ENCODE results near the gene EIPR1. TPM values are rescaled to one million over a fixed set of nuclear protein-coding genes. Genes with fewer than 3 reads are reported as not detected.

The EIPR1 gene
- total RNA-seq, 2 donors from 2014 or later = 34.5 to 35.1 TPM

GRCh38 chr2:3280683-3281520, 96.7 kb downstream of the EIPR1 start:
- Mint-ChIP-seq H3K36me3 (ENCODE audit: insufficient read depth in 2 of 2) (peaks cover 9 to 13% of the 10 kb centered on the region in 2 donors), H3K27ac (no peak overlapping the region), H3K4me3 (no peak overlapping the region), H3K4me1 (ENCODE audit: low read depth) (peaks cover 15% of the 10 kb centered on the region), H3K27me3 (ENCODE audit: low read depth) (no peaks in the 10 kb centered on the region), H3K9me3 (peaks cover 2 to 5% of the 10 kb centered on the region in 2 donors)
- DNase-seq (no peak), ATAC-seq (replicated peaks in 1 of 2) (no peak)

- DNase-seq (no peak), ATAC-seq (replicated peaks in 1 of 2) (no peak)
- H3K36me3 Mint-ChIP-seq (ENCODE audit: insufficient read depth in 2 of 2) = peaks cover 9 to 20% of the 10 kb centered on the region in 2 donors
- H3K27ac Mint-ChIP-seq = no peak overlapping the region
- no peak overlapping the region for H3K4me3 Mint-ChIP-seq
- no peaks in the 10 kb centered on the region for H3K27me3 Mint-ChIP-seq (ENCODE audit: low read depth)
- H3K4me1 Mint-ChIP-seq (ENCODE audit: low read depth) = peaks cover 15% of the 10 kb centered on the region
- peaks cover 2 to 5% of the 10 kb centered on the region in 2 donors for H3K9me3 Mint-ChIP-seq
These were observed 97.4 kb downstream of the EIPR1 start for GRCh38 chr2:3280197-3280596.

GRCh38 chr2:3279236-3279960, 98.2 kb downstream of the EIPR1 start:
- Mint-ChIP-seq H3K36me3 (ENCODE audit: insufficient read depth in 2 of 2) (peaks cover 13 to 28% of the 10 kb centered on the region in 2 donors), H3K9me3 (peaks cover 4 to 8% of the 10 kb centered on the region in 2 donors), H3K4me1 (ENCODE audit: low read depth) (peaks cover 15% of the 10 kb centered on the region), H3K27ac (peak overlapping the region; percentile 5), H3K4me3 (no peak overlapping the region), H3K27me3 (ENCODE audit: low read depth) (no peaks in the 10 kb centered on the region)
- DNase-seq (no peak), ATAC-seq (replicated peaks in 1 of 2) (no peak)

DNA sequence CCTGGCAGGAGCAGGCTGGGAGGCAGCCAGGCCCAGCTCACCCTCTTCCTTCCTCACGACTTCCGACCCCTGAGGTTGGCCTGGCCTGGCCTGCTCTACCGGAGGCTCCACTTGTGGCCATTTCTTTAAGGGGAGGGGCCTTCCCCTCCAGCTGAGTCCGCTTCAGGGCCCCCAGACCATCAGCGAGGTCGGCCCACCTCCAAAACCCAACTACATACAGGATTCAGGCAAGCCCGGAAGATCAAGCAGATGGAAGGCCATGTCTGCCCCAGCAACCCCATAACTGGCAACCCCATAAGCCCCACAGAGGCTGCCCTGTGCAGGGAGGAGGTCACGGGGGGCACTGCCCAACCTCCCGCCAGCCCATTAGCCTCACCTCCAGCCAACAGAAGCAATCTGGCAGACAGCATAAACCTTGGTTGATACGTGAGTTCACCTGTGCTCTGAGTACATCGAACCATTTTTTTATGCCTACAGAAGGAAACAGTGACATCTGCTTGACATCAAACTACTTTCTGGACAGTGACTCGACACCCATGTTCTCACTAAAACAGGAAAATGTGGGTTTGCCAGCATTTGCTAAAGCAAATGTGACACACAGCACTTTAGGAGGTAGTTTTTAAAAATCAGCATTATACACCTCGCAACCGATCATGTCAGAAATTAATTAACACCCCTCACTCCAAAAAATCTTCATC, 98.9 kb downstream of the EIPR1 start:
- Mint-ChIP-seq H3K27ac (peak overlapping the region; percentile 5), H3K27me3 (ENCODE audit: low read depth) (no peaks in the 10 kb centered on the region), H3K9me3 (peaks cover 8 to 11% of the 10 kb centered on the region in 2 donors), H3K4me3 (no peak overlapping the region), H3K36me3 (ENCODE audit: insufficient read depth in 2 of 2) (peaks cover 18 to 33% of the 10 kb centered on the region in 2 donors), H3K4me1 (ENCODE audit: low read depth) (peaks cover 15% of the 10 kb centered on the region)
- ATAC-seq (replicated peaks in 1 of 2) = peak; percentile 56 to 73
- DNase-seq = peak in 1 of 2 donors; percentile 3

DNA sequence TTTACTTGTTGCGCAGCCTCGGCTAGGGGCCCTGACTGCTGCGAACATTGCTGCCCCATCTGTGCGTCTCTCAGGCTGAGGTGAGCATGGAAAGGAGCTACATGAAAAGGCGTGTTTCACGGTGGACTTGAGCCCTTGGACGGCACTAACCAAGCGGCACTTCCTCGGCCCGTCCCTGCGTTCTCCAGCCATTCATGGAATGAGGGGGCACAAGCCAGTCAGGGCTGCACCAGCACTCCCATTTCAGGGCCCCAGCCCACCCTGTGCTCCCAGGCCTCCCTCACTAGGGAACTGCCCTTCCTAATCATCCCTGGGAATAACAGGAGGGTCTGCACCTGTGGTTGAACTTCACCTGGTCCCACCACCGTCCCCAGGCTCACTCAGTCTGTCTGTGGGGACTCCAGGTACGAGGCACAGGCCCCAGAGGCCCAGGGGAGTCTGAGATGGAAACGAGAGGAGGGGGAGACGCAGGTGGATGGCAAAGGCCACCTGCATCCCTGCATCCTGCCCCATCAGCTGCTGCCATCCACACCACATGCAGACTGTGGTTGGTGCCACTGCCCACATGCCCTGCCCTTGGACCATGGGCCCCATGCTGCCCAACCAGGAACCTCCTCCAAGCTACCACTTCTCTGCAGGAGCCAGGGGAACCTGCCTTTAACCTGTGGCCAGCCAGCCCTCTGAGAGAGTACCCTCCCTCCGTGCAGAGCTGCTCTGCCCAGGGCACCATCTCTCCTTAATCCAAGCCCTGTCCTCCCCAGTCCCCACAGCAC, 99.7 kb downstream of the EIPR1 start:
- Mint-ChIP-seq H3K4me1 (ENCODE audit: low read depth) (peaks cover 15% of the 10 kb centered on the region), H3K36me3 (ENCODE audit: insufficient read depth in 2 of 2) (peaks cover 20 to 34% of the 10 kb centered on the region in 2 donors), H3K27ac (no peak overlapping the region), H3K27me3 (ENCODE audit: low read depth) (no peaks in the 10 kb centered on the region), H3K9me3 (peaks cover 8 to 11% of the 10 kb centered on the region in 2 donors), H3K4me3 (no peak overlapping the region)
- DNase-seq (no peak), ATAC-seq (replicated peaks in 1 of 2) (no peak)

DNA sequence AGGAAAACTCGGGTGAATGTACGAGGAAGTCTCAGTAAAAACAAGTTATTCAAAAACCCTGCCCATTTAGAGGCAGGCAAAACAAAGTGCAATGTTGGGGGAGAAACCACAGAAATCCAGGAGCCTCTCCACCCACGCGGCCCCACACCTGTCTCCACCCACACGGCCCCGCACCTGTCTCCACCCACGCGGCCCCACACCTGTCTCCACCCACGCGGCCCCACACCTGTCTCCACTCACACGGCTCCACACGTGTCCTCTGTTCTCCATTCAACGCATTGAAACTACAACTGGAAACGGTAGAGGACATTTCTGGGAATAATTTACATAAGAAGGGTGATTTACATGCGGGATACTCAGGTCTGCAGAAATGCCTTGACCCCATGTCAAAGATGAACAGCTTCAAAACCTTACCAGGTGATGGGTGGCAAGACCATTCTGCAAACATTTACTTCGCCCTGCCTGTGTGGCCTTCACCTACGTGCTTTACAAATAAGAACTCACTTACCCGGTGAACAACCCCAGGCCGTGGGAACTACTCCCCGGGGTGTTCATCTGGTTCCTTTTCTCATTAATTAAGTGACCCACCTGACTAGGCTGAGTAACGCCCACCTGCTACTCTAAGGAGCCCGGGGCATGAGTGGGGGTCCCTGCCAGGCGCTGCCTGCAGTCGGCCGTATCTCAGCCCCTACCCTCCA, 100.4 kb downstream of the EIPR1 start:
- ATAC-seq (replicated peaks in 1 of 2) = no peak
- peaks cover 23% of the 10 kb centered on the region for H3K4me1 Mint-ChIP-seq (ENCODE audit: low read depth)
- H3K4me3 Mint-ChIP-seq = no peak overlapping the region
- peaks cover 23 to 36% of the 10 kb centered on the region in 2 donors for H3K36me3 Mint-ChIP-seq (ENCODE audit: insufficient read depth in 2 of 2)
- H3K9me3 Mint-ChIP-seq = peaks cover 11 to 12% of the 10 kb centered on the region in 2 donors
- DNase-seq = no peak
- no peak overlapping the region for H3K27ac Mint-ChIP-seq
- H3K27me3 Mint-ChIP-seq (ENCODE audit: low read depth) = no peaks in the 10 kb centered on the region

DNA sequence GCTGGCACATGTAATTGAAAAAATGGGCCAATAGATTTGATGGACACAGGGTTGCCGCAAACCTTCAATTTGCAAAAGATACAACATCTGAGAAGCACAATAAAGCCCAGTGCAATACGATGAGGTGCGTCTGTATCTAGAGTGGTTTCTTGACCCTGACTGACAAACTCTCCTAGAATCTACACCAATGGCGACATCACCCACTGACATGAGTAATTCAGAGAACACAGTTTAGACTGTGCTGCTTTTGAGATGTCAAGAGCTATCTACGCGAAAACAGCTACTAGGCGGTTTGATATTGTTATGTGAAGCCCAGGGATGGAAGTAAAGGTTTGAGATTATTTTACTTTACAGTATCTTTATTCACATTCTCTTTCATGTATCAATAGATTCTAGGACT, 104.9 kb downstream of the EIPR1 start:
- Mint-ChIP-seq H3K27me3 (ENCODE audit: low read depth) (no peaks in the 10 kb centered on the region), H3K36me3 (ENCODE audit: insufficient read depth in 2 of 2) (peaks cover 24 to 36% of the 10 kb centered on the region in 2 donors), H3K4me1 (ENCODE audit: low read depth) (peaks cover 9% of the 10 kb centered on the region), H3K4me3 (no peak overlapping the region), H3K9me3 (peaks cover 12 to 15% of the 10 kb centered on the region in 2 donors), H3K27ac (no peak overlapping the region)
- ATAC-seq (replicated peaks in 1 of 2) (peak in 1 of 2 donors; percentile 76), DNase-seq (no peak)

DNA sequence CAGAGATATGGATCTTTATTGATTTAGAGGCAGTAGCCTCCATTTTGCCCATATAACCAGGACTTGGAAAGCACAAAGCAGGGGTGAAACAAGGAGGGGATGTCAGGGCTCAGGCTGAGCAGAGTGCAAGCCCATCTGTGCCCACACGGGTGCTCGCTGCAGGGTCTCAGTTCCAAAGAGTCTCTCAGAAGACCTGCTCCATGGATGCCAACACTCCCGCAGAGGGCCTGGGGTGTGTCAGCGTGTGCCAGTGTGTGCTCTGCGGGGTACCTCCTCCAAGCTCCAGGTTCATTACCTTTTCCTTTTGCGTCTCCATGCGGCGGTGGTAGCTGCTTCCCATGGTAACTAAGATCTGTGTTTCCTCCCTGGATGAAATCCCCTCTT, 107.5 kb downstream of the EIPR1 start:
- no peak for ATAC-seq (replicated peaks in 1 of 2)
- H3K27me3 Mint-ChIP-seq (ENCODE audit: low read depth) = no peaks in the 10 kb centered on the region
- peaks cover 9% of the 10 kb centered on the region for H3K4me1 Mint-ChIP-seq (ENCODE audit: low read depth)
- peaks cover 17 to 21% of the 10 kb centered on the region in 2 donors for H3K36me3 Mint-ChIP-seq (ENCODE audit: insufficient read depth in 2 of 2)
- no peak for DNase-seq
- no peak overlapping the region for H3K27ac Mint-ChIP-seq
- peaks cover 6 to 13% of the 10 kb centered on the region in 2 donors for H3K9me3 Mint-ChIP-seq
- H3K4me3 Mint-ChIP-seq = no peak overlapping the region

DNA sequence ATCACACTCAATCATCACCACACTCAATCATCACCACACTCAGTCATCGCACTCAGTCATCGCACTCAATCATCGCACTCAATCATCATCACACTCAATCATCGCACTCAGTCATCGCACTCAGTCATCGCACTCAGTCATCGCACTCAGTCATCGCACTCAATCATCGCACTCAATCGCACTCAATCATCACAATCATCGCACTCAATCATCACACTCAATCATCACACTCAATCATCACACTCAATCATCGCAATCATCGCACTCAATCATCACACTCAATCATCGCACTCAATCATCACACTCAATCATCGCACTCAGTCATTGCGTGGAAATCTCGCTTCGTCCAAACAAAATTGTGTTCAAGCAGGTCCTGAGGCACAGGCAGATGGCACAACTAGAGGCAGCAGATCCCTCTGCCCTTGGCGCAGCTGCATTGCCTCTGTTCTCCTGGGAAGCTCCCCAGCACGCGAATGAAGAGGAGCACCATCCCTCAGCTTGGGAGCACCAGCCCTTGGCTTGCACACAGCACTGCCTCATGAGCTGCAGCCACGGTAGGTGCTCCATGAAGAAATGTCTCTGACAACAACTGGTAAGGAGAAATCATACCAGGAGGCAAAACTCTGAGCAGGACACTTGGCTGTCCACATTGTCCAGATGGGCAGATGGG, 108.1 kb downstream of the EIPR1 start:
- H3K4me1 Mint-ChIP-seq (ENCODE audit: low read depth) = peaks cover 9% of the 10 kb centered on the region
- no peak for ATAC-seq (replicated peaks in 1 of 2)

GRCh38 chr2:3268705-3269029, 109.0 kb downstream of the EIPR1 start:
- Mint-ChIP-seq H3K4me1 (ENCODE audit: low read depth) (peaks cover 9% of the 10 kb centered on the region), H3K36me3 (ENCODE audit: insufficient read depth in 2 of 2) (peaks cover 9% of the 10 kb centered on the region in 2 donors), H3K27ac (no peak overlapping the region), H3K4me3 (no peak overlapping the region), H3K27me3 (ENCODE audit: low read depth) (no peaks in the 10 kb centered on the region), H3K9me3 (peaks cover 1 to 7% of the 10 kb centered on the region in 2 donors)
- ATAC-seq (replicated peaks in 1 of 2) = no peak
- DNase-seq = no peak

More for the DNA sequence above, 108.1 kb downstream of the EIPR1 start:
- Mint-ChIP-seq H3K4me3 (no peak overlapping the region), H3K27me3 (ENCODE audit: low read depth) (no peaks in the 10 kb centered on the region), H3K36me3 (ENCODE audit: insufficient read depth in 2 of 2) (peaks cover 13 to 15% of the 10 kb centered on the region in 2 donors), H3K27ac (no peak overlapping the region), H3K9me3 (peaks cover 4 to 11% of the 10 kb centered on the region in 2 donors)
- DNase-seq = no peak

- DNase-seq = no peak
- Mint-ChIP-seq H3K27me3 (ENCODE audit: low read depth) (no peaks in the 10 kb centered on the region), H3K27ac (no peak overlapping the region), H3K4me1 (ENCODE audit: low read depth) (peaks cover 9% of the 10 kb centered on the region), H3K4me3 (no peak overlapping the region), H3K9me3 (peaks cover 1 to 7% of the 10 kb centered on the region in 2 donors), H3K36me3 (ENCODE audit: insufficient read depth in 2 of 2) (peaks cover 7% of the 10 kb centered on the region in 2 donors)
- ATAC-seq (replicated peaks in 1 of 2) = no peak
These were observed 109.5 kb downstream of the EIPR1 start for GRCh38 chr2:3267869-3268704.
